Brain microvascular endothelial cell (primary cell): ENCODE results near the gene PEBP1.

Experiments used
- DNase-seq: peaks from one replicate; pipeline ENCODE4 v3.0.0-alpha.2; 2020
- H3K27ac ChIP-seq: fragments of 250-450 bp; sonication (Bioruptor Pico); 2 replicates; pipeline ENCODE4 v1.5.1; 2020; ENCODE audit warnings: mild to moderate bottlenecking, moderate library complexity
- H3K27me3 ChIP-seq: fragments of 250-450 bp; sonication (Bioruptor Pico); replicated peaks from 2 replicates; pipeline ENCODE4 v1.5.1; 2020; ENCODE audit warnings: mild to moderate bottlenecking
- H3K36me3 ChIP-seq: fragments of 250-450 bp; sonication (Bioruptor Pico); replicated peaks from 2 replicates; pipeline ENCODE4 v1.5.1; 2020; ENCODE audit warnings: mild to moderate bottlenecking
- H3K4me3 ChIP-seq: 2 replicates; pipeline ENCODE4 v1.5.1; 2011; ENCODE audit warnings: low read depth, mild to moderate bottlenecking, control low read depth, low read length, moderate library complexity
- in situ Hi-C: cut with HindIII; loops from 2 replicates; pipeline ENCODE4 v1.10.0; 2017; ENCODE audit warnings: low sequenced_read_pairs, low pct_ligation_motif_present
- TF ChIP-seq, protein P1 (sequence below): IDR thresholded peaks from 2 replicates; pipeline ENCODE4 v1.5.1; 2011; ENCODE audit warnings: low read depth, mild to moderate bottlenecking, moderate library complexity, low read length, control low read depth, inconsistent platforms; ENCODE audit errors: missing control alignments

The PEBP1 gene

DNA sequence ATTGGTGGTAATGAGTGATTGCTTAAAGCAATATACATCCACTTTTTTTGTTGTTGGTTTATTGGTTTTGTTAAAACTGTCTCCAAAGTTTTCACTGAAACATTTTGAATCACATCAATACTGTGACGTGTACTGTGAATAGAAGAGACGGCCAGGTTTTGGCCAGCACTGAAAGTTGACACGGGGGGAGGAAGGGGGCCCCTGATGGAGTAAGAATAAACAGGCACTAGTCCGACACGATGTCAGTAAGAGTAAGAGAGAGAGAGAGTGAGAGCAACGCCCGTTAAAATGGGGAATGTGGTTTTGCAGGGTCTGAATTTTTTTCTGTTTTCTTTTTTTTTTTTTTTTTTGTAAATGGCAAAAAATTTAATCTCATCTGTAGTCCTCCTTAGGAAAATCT lies 14.7 kb downstream of the PEBP1 start:
- no peaks in the 10 kb centered on the region for H3K27me3 ChIP-seq

DNA sequence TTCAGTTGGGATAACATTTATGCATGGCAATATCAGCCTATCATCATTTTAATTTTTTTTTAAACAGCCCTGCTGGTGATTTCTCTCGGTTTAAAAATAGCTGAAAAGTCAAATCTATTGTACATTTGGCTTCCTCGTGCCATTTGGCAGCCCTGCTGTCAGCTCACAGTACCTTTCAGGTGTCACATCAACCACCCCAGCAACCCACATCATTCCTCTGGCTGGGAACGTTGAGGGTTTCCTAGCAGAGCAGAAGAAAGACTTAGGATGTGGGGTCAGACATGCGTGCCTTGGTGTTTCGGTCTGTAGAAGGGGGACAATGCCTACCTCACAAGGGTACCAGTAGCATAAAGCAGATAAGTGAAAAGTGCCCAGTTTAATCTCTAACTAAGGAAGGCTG lies 15.8 kb downstream of the PEBP1 start:
- TF ChIP-seq, protein P1, sequence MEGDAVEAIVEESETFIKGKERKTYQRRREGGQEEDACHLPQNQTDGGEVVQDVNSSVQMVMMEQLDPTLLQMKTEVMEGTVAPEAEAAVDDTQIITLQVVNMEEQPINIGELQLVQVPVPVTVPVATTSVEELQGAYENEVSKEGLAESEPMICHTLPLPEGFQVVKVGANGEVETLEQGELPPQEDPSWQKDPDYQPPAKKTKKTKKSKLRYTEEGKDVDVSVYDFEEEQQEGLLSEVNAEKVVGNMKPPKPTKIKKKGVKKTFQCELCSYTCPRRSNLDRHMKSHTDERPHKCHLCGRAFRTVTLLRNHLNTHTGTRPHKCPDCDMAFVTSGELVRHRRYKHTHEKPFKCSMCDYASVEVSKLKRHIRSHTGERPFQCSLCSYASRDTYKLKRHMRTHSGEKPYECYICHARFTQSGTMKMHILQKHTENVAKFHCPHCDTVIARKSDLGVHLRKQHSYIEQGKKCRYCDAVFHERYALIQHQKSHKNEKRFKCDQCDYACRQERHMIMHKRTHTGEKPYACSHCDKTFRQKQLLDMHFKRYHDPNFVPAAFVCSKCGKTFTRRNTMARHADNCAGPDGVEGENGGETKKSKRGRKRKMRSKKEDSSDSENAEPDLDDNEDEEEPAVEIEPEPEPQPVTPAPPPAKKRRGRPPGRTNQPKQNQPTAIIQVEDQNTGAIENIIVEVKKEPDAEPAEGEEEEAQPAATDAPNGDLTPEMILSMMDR = no peak
- DNase-seq = no peak
- in situ Hi-C loops = no loop called here
- Histone ChIP-seq H3K27me3 (no peaks in the 10 kb centered on the region), H3K27ac (no peak overlapping the region), H3K36me3 (peaks cover 25% of the 10 kb centered on the region), H3K4me3 (no peak overlapping the region)

More for the DNA sequence above, 14.7 kb downstream of the PEBP1 start:
- Histone ChIP-seq H3K4me3 (no peak overlapping the region), H3K27ac (no peak overlapping the region), H3K36me3 (peaks cover 32% of the 10 kb centered on the region)
- in situ Hi-C loops = no loop called here
- DNase-seq = no peak
- TF ChIP-seq, protein P1 = no peak

DNA sequence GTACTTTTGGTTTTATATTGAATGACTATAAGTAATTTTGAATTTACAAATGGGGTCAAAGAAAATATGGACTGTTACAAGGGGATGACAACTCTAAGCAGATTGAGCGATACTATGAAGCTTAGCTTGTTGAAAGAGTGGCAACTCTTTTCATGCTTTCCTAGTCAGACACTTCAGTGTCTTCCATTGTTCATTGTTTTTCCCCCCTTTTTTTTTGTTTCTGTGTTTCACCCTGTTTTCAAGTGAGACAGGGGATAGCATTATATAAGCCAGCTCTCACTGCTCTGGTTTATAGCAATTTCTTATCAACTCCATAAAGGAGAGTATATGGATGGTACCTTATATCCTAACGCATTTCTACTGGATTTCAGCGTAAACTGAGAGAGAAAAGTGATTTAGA lies 24.6 kb downstream of the PEBP1 start:
- Histone ChIP-seq H3K27ac (no peak overlapping the region), H3K4me3 (no peak overlapping the region), H3K36me3 (peaks cover 47% of the 10 kb centered on the region), H3K27me3 (no peaks in the 10 kb centered on the region)
- in situ Hi-C loops = no loop called here
- TF ChIP-seq, protein P1 = no peak
- DNase-seq = no peak

DNA sequence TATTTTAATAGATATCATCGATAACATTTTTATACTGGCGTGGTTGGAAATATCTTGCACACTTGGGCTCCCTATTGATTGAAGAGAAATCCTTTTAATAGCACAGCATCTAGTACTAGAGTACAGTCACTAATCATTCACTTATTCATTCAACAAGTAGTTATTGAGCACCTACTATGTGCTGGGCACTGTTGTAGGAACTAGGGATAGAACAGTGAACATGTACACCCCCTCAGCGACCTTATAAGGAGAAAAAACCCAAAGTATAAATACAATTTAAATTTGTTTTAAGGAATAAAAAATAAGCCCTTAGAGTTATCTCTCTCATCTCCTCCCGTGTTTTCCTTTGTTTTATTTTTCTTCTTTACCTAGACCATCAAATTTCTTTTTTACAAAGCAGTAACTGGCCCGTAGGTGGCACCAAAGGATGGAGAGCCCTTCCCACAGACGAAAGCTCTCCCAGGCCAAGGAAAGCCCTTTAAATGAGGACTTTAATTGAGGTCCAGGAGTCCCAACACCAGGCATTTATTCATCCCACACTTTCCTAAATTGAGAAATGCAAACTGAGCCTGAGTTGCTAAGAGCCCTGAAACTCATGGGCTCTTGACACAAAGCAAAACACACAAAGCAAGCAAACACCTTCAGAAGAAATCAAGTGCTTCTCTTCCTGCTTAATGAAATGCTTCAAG lies 29.0 kb downstream of the PEBP1 start:
- TF ChIP-seq, protein P1 = peak; percentile 74
- peak; percentile 38 for DNase-seq
- no peak overlapping the region for H3K27ac ChIP-seq
- in situ Hi-C loops = no loop called here
- no peak overlapping the region for H3K4me3 ChIP-seq
- no peaks in the 10 kb centered on the region for H3K27me3 ChIP-seq
- peaks cover 30% of the 10 kb centered on the region for H3K36me3 ChIP-seq

DNA sequence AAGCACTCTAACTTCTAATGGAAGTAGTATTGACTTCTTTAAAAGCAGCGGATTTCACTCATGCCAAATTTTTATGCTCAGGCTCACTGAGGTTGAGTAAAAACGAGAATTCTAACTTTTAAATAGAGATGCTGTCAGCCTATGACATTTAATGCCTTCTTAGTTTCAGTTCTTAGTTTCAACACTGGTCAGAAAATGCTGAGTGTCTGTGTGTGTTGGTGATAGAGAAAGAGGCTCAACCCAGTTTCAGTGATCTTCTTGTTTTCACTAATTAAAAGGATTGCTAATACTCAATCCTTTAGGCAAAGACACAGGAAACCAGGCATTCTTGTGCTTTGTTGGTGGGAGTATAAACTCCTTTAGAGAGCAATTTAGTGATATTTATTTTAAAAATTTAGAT lies 31.0 kb downstream of the PEBP1 start:
- DNase-seq = no peak
- TF ChIP-seq, protein P1 = no peak
- in situ Hi-C loops = no loop called here
- H3K27me3 ChIP-seq = no peaks in the 10 kb centered on the region
- no peak overlapping the region for H3K4me3 ChIP-seq
- no peak overlapping the region for H3K27ac ChIP-seq
- H3K36me3 ChIP-seq = peaks cover 31% of the 10 kb centered on the region
